Activated effector memory CD4-positive, alpha-beta T cell treated with Interleukin-2 at 50 U/mL for 16 hours (primary cell): Measurements from ENCODE around the gene CHST13.
"Not testable (repeated sequence)": the region's sequence is repeated elsewhere in the genome, so short reads cannot be mapped to it uniquely, and the experiment has no call there.

Experiments
- DNase-seq: peaks from one replicate; pipeline ENCODE4 v3.0.0-alpha.2; 2020

The CHST13 gene

GRCh38 chr3:126556637-126557414 is 32.9 kb downstream of the CHST13 start:
- no peak for DNase-seq

- no peak for DNase-seq
Observed at GRCh38 chr3:126557415-126557745, 33.4 kb downstream of the CHST13 start.

GRCh38 chr3:126557761-126558160 is 33.8 kb downstream of the CHST13 start:
- DNase-seq = no peak

- no peak for DNase-seq
Observed at GRCh38 chr3:126558336-126559071, 34.5 kb downstream of the CHST13 start, which contains the start of gene C3orf22. C3orf22 (minus strand) TSS chr3:126558932; CDS start chr3:126553390, 5,542 bp downstream.

- no peak for DNase-seq
Observed at GRCh38 chr3:126562737-126563276, 38.9 kb downstream of the CHST13 start.

- no peak for DNase-seq
Observed at GRCh38 chr3:126567696-126568438, 43.9 kb downstream of the CHST13 start.

- DNase-seq = no peak
Observed at GRCh38 chr3:126568776-126569342, 44.9 kb downstream of the CHST13 start.

GRCh38 chr3:126569390-126569975 is 45.5 kb downstream of the CHST13 start:
- DNase-seq = no peak

GRCh38 chr3:126570103-126570541 is 46.2 kb downstream of the CHST13 start:
- DNase-seq = no peak

GRCh38 chr3:126571078-126571477 is 47.1 kb downstream of the CHST13 start:
- no peak for DNase-seq

GRCh38 chr3:126573492-126574117 is 49.6 kb downstream of the CHST13 start:
- DNase-seq = no peak

GRCh38 chr3:126577261-126577660 is 53.3 kb downstream of the CHST13 start:
- no peak for DNase-seq

- DNase-seq = no peak
Observed at GRCh38 chr3:126578702-126579101, 54.7 kb downstream of the CHST13 start.

- DNase-seq = no peak
Observed at GRCh38 chr3:126580746-126581145, 56.8 kb downstream of the CHST13 start.

- DNase-seq = no peak
Observed at GRCh38 chr3:126581569-126581968, 57.6 kb downstream of the CHST13 start.

GRCh38 chr3:126582311-126582710 is 58.4 kb downstream of the CHST13 start:
- no peak for DNase-seq

- DNase-seq = not testable (repeated sequence)
Observed at GRCh38 chr3:126591515-126591914, 67.6 kb downstream of the CHST13 start.
